ENCODE measurements around the gene SEC11A. TPM values are rescaled to one million over a fixed set of nuclear protein-coding genes. Genes with fewer than 3 reads are reported as not detected.
A peak's percentile ranks its signal among the peaks of the same experiment; 100 is the strongest.

SEC11A gene
- total and polyA plus RNA-seq, 7 experiments from 2014 or later, result 54.3 to 136 (median 83.6) TPM

DNA sequence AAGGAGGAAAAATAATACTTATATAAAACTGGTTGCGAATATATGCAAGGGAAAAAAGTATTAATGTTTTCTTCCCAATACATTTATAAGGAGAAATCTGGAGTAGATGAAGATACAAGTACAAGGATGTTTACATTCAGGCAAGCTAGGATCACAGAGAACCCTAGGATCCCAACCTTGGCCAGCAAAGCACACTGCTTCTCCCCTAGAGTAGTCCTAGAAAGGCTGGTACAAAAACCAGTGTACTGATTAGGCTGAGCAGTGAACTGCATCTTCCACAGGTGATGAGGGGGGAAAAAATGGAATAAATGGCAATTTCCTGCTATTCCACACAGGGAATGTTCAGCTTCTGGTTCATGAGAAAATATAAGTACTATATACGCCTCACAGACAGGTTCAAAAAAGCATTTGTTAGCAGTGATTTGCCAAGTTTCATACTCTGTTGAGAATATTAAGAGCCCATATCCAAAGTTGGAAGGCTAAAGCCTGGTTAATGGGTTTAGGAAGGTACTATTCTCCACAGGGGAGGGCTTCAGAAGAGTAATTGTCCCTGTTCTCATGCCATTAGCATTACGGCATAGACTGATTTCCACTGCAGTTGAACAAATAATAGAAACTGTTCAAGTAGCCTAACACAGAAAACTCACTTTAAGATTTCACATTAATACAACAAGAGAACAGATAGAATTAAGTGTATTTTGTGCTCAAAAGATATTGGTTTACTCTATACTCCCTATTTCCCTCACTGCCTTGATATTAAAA, 47.5 kb downstream of the SEC11A start:
- no peak overlapping the region for H3K4me3 ChIP-seq (ENCODE audit: low read length)
- no peak for ATAC-seq
- H3K4me1 ChIP-seq (ENCODE audit: control insufficient read depth in 2 of 2, insufficient read depth in 2 of 2, low read length in 2 of 2), result no peaks in the 10 kb centered on the region
- DNase-seq, result no peak
- H3K36me3 ChIP-seq (ENCODE audit: control insufficient read depth in 2 of 3, insufficient read depth in 3 of 3, low read length in 3 of 3), result peaks cover 0 to 22% (median 10%) of the 10 kb centered on the region in 3 experiments
- Mint-ChIP-seq H3K9me3 (no peaks in the 10 kb centered on the region), H3K27ac (peak overlapping the region in 4 of 9 donors; percentile 17 to 56 (median 33)), H3K4me3 (no peak overlapping the region), H3K27me3 (no peaks in the 10 kb centered on the region), H3K4me1 (peaks cover 0 to 18% (median 0%) of the 10 kb centered on the region in 7 donors), H3K36me3 (peaks cover 4 to 38% (median 18%) of the 10 kb centered on the region in 5 donors)
- intact Hi-C loops (cut with micrococcal nuclease), result no loop called here
- no peaks in the 10 kb centered on the region for H3K27me3 ChIP-seq (ENCODE audit: control insufficient read depth in 2 of 2, insufficient read depth in 2 of 2, low read length in 2 of 2)
- ChIA-PET CTCF (no interaction called here), POLR2A (no interaction called here)
- H3K9me3 ChIP-seq (ENCODE audit: control insufficient read depth in 2 of 3, low read length in 3 of 3), result no peaks in the 10 kb centered on the region
- no peak overlapping the region for H3K27ac ChIP-seq (ENCODE audit: low read depth, low read length)

DNA sequence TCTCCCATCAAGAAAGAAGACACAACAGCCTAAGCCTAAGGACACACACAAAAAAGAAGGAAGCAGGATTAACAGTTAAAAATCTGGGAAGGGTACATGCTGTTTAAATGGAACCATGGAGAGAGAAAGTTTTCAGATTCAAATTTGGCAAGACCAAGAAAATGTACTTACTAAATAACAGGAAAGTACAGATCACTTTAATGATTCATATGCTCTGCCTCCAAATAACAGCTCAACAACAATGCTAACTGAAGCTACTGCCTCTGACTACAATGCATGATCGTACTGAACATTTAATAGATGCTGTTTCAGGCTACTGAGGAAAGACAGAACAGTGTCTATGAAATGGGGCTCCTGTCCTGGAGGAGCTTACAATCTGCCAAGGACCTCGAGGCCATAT, 49.6 kb downstream of the SEC11A start:
- Histone ChIP-seq H3K36me3 (ENCODE audit: control insufficient read depth in 2 of 3, insufficient read depth in 3 of 3, low read length in 3 of 3) (peaks cover 0 to 22% (median 10%) of the 10 kb centered on the region in 3 experiments), H3K9me3 (ENCODE audit: control insufficient read depth in 2 of 3, low read length in 3 of 3) (no peaks in the 10 kb centered on the region), H3K4me1 (ENCODE audit: control insufficient read depth in 2 of 2, insufficient read depth in 2 of 2, low read length in 2 of 2) (no peaks in the 10 kb centered on the region), H3K27me3 (ENCODE audit: control insufficient read depth in 2 of 2, insufficient read depth in 2 of 2, low read length in 2 of 2) (no peaks in the 10 kb centered on the region), H3K4me3 (ENCODE audit: low read length) (no peak overlapping the region), H3K27ac (ENCODE audit: low read depth, low read length) (no peak overlapping the region)
- CTCF ChIA-PET, result interaction anchor here (0.6 to 0.7 kb wide), 2 partner anchors 9 to 24 kb away, joined by 3 read pairs; no protein-coding TSS in a partner anchor
- Mint-ChIP-seq H3K27ac (peak overlapping the region in 5 of 9 donors; percentile 30 to 82 (median 48)), H3K36me3 (peaks cover 4 to 31% (median 18%) of the 10 kb centered on the region in 5 donors), H3K4me1 (peaks cover 0 to 13% (median 4%) of the 10 kb centered on the region in 7 donors), H3K9me3 (no peaks in the 10 kb centered on the region), H3K4me3 (no peak overlapping the region), H3K27me3 (no peaks in the 10 kb centered on the region)
- POLR2A ChIA-PET, result interaction anchor here (1.0 to 1.3 kb wide), 3 partner anchors 8 to 84 kb away, joined by 3 read pairs; no protein-coding TSS in a partner anchor
- intact Hi-C loops (cut with micrococcal nuclease), result no loop called here
- DNase-seq, result no peak
- no peak for ATAC-seq

DNA sequence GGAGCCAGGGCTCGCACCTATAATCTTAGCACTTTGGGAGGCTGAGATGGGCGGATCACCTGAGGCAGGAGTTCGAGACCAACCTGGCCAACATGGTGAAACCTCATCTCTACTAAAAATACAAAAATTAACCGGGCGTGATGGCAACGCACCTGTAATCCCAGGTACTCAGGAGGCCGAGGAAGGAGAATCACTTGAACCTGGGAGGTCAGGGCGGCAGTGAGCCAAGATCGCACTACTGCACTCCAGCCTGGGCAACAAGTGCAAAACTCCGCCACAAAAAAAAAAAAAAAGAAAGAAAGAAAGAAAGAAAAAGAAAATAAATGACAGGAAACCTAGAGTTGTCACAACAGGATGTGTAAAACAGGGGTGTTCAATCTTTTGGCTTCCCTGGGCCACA, 54.9 kb downstream of the SEC11A start:
- POLR2A ChIA-PET, result interaction anchor here (0.6 to 1.7 kb wide), 4 partner anchors 10 to 86 kb away, joined by 3 to 6 read pairs (median 4); no protein-coding TSS in a partner anchor

DNA sequence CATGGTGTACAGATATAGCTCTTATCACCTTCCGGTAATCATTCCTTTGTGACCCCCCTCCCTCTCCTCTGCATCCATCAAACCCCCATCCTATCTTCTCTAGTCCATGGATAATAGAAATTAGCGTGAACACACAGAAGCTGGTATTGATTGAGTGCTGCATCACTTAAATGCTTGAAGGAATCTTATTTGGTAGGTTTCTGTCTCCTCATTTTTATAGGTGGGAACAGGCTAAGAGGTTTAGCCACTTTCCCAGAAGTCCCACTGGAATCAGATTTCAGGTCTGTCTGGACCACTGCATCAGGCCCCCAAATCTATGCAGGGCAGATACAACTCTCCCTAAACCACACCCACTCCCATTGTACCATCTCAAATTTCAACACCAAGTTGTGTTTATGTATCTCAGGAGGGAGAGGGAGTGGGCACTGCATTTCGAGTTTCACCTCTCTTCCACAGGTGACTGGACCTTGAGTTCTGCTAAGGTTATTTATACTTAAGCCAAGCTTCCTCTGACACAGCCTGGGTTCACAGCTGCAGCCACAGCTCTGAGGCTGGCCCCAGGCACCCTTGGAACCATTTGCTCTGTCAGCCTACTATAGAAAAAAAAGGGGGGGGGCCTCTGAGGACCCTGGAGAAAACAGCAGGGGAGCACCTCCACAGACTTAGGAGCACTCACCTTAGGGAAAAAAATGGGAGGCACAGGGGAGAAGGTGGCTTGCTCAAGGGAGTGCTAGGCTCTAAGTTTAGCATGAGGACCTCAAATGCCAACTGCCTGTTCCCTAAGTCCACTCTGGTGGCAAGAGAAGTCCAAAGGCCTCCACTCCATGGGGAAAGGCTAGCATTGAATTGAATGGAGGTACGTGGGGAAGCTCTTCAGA, 55.8 kb downstream of the SEC11A start:
- no peaks in the 10 kb centered on the region for H3K27me3 ChIP-seq (ENCODE audit: control insufficient read depth in 2 of 2, insufficient read depth in 2 of 2, low read length in 2 of 2)
- H3K27ac ChIP-seq (ENCODE audit: low read depth, low read length), result no peak overlapping the region
- Mint-ChIP-seq H3K27ac (peak overlapping the region in 5 of 9 donors; percentile 45 to 85 (median 69)), H3K4me3 (peak overlapping the region in 7 of 10 donors; percentile 10 to 82 (median 29)), H3K36me3 (peaks cover 0 to 4% (median 3%) of the 10 kb centered on the region in 5 donors), H3K9me3 (no peaks in the 10 kb centered on the region), H3K27me3 (no peaks in the 10 kb centered on the region), H3K4me1 (peaks cover 8 to 34% (median 26%) of the 10 kb centered on the region in 7 donors)
- no peak for DNase-seq
- H3K9me3 ChIP-seq (ENCODE audit: control insufficient read depth in 2 of 3, low read length in 3 of 3), result no peaks in the 10 kb centered on the region
- no peak overlapping the region for H3K4me3 ChIP-seq (ENCODE audit: low read length)
- ATAC-seq, result no peak
- POLR2A ChIA-PET, result interaction anchor here (0.6 to 2.1 kb wide), 6 partner anchors 28 to 90 kb away, joined by 3 to 8 read pairs (median 4); no protein-coding TSS in a partner anchor
- H3K4me1 ChIP-seq (ENCODE audit: control insufficient read depth in 2 of 2, insufficient read depth in 2 of 2, low read length in 2 of 2), result peaks cover 8 to 18% of the 10 kb centered on the region in 2 donors
- intact Hi-C loops (cut with micrococcal nuclease), result no loop called here
- H3K36me3 ChIP-seq (ENCODE audit: control insufficient read depth in 2 of 3, insufficient read depth in 3 of 3, low read length in 3 of 3), result no peaks in the 10 kb centered on the region
- CTCF ChIA-PET, result interaction anchor here (0.6 to 1.7 kb wide), 3 partner anchors 72 to 87 kb away, joined by 3 to 6 read pairs (median 3); no protein-coding TSS in a partner anchor

More for the DNA sequence above, 54.9 kb downstream of the SEC11A start:
- Histone ChIP-seq H3K27ac (ENCODE audit: low read depth, low read length) (no peak overlapping the region), H3K4me1 (ENCODE audit: control insufficient read depth in 2 of 2, insufficient read depth in 2 of 2, low read length in 2 of 2) (peaks cover 5 to 17% of the 10 kb centered on the region in 2 donors), H3K9me3 (ENCODE audit: control insufficient read depth in 2 of 3, low read length in 3 of 3) (no peaks in the 10 kb centered on the region), H3K4me3 (ENCODE audit: low read length) (no peak overlapping the region), H3K36me3 (ENCODE audit: control insufficient read depth in 2 of 3, insufficient read depth in 3 of 3, low read length in 3 of 3) (peaks cover 0 to 6% (median 0%) of the 10 kb centered on the region in 3 experiments), H3K27me3 (ENCODE audit: control insufficient read depth in 2 of 2, insufficient read depth in 2 of 2, low read length in 2 of 2) (no peaks in the 10 kb centered on the region)
- peak overlapping the region in 1 of 9 donors; percentile 34 for H3K27ac Mint-ChIP-seq
- CTCF ChIA-PET, result interaction anchor here (0.7 kb wide), 1 partner anchor 157 kb away, joined by 7 read pairs; no protein-coding TSS in a partner anchor
- no peaks in the 10 kb centered on the region for H3K9me3 Mint-ChIP-seq
- H3K4me1 Mint-ChIP-seq, result peaks cover 4 to 26% (median 20%) of the 10 kb centered on the region in 7 donors
- intact Hi-C loops (cut with micrococcal nuclease), result no loop called here
- no peak for DNase-seq
- no peak for ATAC-seq
- no peaks in the 10 kb centered on the region for H3K27me3 Mint-ChIP-seq
- no peak overlapping the region for H3K4me3 Mint-ChIP-seq
- peaks cover 0 to 8% (median 4%) of the 10 kb centered on the region in 5 donors for H3K36me3 Mint-ChIP-seq

DNA sequence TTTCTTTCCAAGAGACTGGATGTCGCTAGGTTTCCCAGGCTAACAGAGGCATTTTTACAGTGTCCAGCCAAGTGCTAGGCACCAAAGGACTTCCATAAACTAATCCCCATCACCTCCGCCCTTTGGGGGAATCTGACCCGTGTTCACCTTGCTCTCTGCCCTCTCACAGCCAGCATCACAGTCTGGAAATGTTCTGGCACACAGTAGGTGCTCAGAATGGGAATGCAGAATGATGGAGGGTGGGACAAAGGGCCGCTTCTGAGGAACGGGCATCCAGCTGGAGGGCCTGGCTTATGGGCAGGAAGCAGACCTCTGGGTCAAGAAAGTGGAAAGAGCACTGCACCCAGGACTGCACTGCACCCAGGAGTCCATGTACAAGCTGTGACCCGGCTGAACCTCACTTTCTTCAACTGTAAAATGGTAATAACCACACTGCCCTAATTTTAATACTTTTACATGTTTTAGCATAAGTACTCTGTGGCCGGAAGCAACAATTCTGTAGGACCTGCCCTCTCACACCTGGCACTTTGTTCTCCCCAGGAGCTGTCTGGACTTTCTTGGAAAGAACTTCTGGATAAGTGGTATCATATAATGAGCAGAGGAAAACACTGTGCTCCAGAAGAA, 57.0 kb downstream of the SEC11A start:
- Histone ChIP-seq H3K4me1 (ENCODE audit: control insufficient read depth in 2 of 2, insufficient read depth in 2 of 2, low read length in 2 of 2) (peaks cover 8 to 23% of the 10 kb centered on the region in 2 donors), H3K9me3 (ENCODE audit: control insufficient read depth in 2 of 3, low read length in 3 of 3) (no peaks in the 10 kb centered on the region), H3K4me3 (ENCODE audit: low read length) (peak overlapping the region; percentile 73), H3K27ac (ENCODE audit: low read depth, low read length) (peak overlapping the region; percentile 76), H3K36me3 (ENCODE audit: control insufficient read depth in 2 of 3, insufficient read depth in 3 of 3, low read length in 3 of 3) (peaks cover 0 to 1% (median 0%) of the 10 kb centered on the region in 3 experiments), H3K27me3 (ENCODE audit: control insufficient read depth in 2 of 2, insufficient read depth in 2 of 2, low read length in 2 of 2) (no peaks in the 10 kb centered on the region)
- CTCF ChIA-PET, result interaction anchor here (0.5 to 1.7 kb wide), 11 partner anchors 46 to 832 kb away, joined by 3 to 6 read pairs (median 3); partner anchors contain the start of gene SEC11A
- ATAC-seq (no peak), DNase-seq (no peak)
- intact Hi-C loops (cut with micrococcal nuclease), result loop anchor here (1.0 kb wide), 8 partner anchors 28 to 269 kb away; partner anchors contain the start of genes SEC11A (in 2 of the 2) and ZNF592 (in 1 of the 2)
- Mint-ChIP-seq H3K36me3 (no peaks in the 10 kb centered on the region), H3K4me3 (peak overlapping the region; percentile 72 to 86 (median 82)), H3K4me1 (peaks cover 13 to 40% (median 35%) of the 10 kb centered on the region in 7 donors), H3K9me3 (no peaks in the 10 kb centered on the region), H3K27me3 (no peaks in the 10 kb centered on the region), H3K27ac (peak overlapping the region; percentile 60 to 93 (median 80))
- POLR2A ChIA-PET, result interaction anchor here (0.5 to 7.5 kb wide), 16 partner anchors 9 to 278 kb away, joined by 3 to 70 read pairs (median 5); partner anchors contain the start of gene SEC11A

Measured in naive thymus-derived CD4-positive, alpha-beta T cell (primary cell).